HUES64 (cell line): Measurements from ENCODE around the gene EEF1G.

Experiments
- H3K27ac ChIP-seq: 2 replicates; pipeline ENCODE4 v1.7.0; 2013; ENCODE audit warnings: low read depth, low read length, inconsistent platforms
- H3K27me3 ChIP-seq: 2 replicates; pipeline ENCODE4 v1.6.1; 2013; ENCODE audit warnings: mild to moderate bottlenecking, low read length; ENCODE audit not compliant: insufficient read depth
- H3K36me3 ChIP-seq: 2 replicates; pipeline ENCODE4 v1.6.1; 2013; ENCODE audit warnings: mild to moderate bottlenecking, low read length; ENCODE audit not compliant: insufficient read depth
- H3K4me1 ChIP-seq: 2 replicates; pipeline ENCODE4 v1.6.1; 2013; ENCODE audit warnings: mild to moderate bottlenecking, low read length, moderate library complexity; ENCODE audit not compliant: insufficient read depth
- H3K4me3 ChIP-seq: 2 replicates; pipeline ENCODE4 v1.5.1; 2013; ENCODE audit warnings: mild to moderate bottlenecking, low read length, moderate library complexity
- H3K9ac ChIP-seq: 2 replicates; pipeline ENCODE4 v1.6.1; 2013; ENCODE audit warnings: mild to moderate bottlenecking, low read depth, low read length
- H3K9me3 ChIP-seq: 2 replicates; pipeline ENCODE4 v1.6.1; 2013; ENCODE audit warnings: low read depth, low read length; ENCODE audit not compliant: insufficient read depth
- WGBS: fragments of 150-250, 120-280 bp; methylation state at CpG from one replicate; pipeline ENCODE4 v1.1.7; 2013; ENCODE audit warnings: missing lambda C conversion rate; 5-methylcytosine and 5-hydroxymethylcytosine counted together

The EEF1G gene

GRCh38 chr11:62611705-62612365 lies 38.1 kb upstream of the EEF1G start:
- Histone ChIP-seq H3K27ac (no peak overlapping the region), H3K9me3 (no peaks in the 10 kb centered on the region), H3K27me3 (peaks cover 10% of the 10 kb centered on the region; the same call in 1 of the 2 replicates), H3K4me3 (peak overlapping the region; percentile 66), H3K4me1 (peaks cover 9% of the 10 kb centered on the region; the same call in 1 of the 2 replicates), H3K36me3 (peaks cover 7% of the 10 kb centered on the region; the same call in 1 of the 2 replicates), H3K9ac (peak overlapping the region; percentile 39; the same call in 1 of the 2 replicates)
- 6% methylated on average over 34 of the region's 34 CpGs for WGBS

GRCh38 chr11:62610814-62611704 lies 37.4 kb upstream of the EEF1G start:
- peaks cover 2% of the 10 kb centered on the region; the same call in 1 of the 2 replicates for H3K36me3 ChIP-seq
- H3K4me1 ChIP-seq = peaks cover 9% of the 10 kb centered on the region; the same call in 1 of the 2 replicates
- WGBS = 73% methylated on average over 24 of the region's 28 CpGs
- H3K9me3 ChIP-seq = no peaks in the 10 kb centered on the region
- H3K4me3 ChIP-seq = peak overlapping the region; percentile 66
- H3K27ac ChIP-seq = no peak overlapping the region
- H3K9ac ChIP-seq = no peak overlapping the region
- H3K27me3 ChIP-seq = peaks cover 10% of the 10 kb centered on the region; the same call in 1 of the 2 replicates

GRCh38 chr11:62610403-62610802 lies 36.7 kb upstream of the EEF1G start:
- 91% methylated on average over 6 of the region's 6 CpGs for WGBS
- Histone ChIP-seq H3K9me3 (no peaks in the 10 kb centered on the region), H3K4me1 (peaks cover 9% of the 10 kb centered on the region; the same call in 1 of the 2 replicates), H3K27ac (no peak overlapping the region), H3K27me3 (peaks cover 10% of the 10 kb centered on the region; the same call in 1 of the 2 replicates), H3K4me3 (no peak overlapping the region), H3K9ac (no peak overlapping the region), H3K36me3 (peaks cover 2% of the 10 kb centered on the region; the same call in 1 of the 2 replicates)

- 94% methylated on average over 12 of the region's 12 CpGs for WGBS
- no peaks in the 10 kb centered on the region for H3K9me3 ChIP-seq
- no peak overlapping the region for H3K27ac ChIP-seq
- H3K36me3 ChIP-seq = no peaks in the 10 kb centered on the region
- H3K27me3 ChIP-seq = peaks cover 16% of the 10 kb centered on the region
- H3K4me1 ChIP-seq = peaks cover 13% of the 10 kb centered on the region; the same call in 1 of the 2 replicates
- no peak overlapping the region for H3K9ac ChIP-seq
- H3K4me3 ChIP-seq = no peak overlapping the region
Measured at GRCh38 chr11:62608776-62609175, 35.1 kb upstream of the EEF1G start.

- no peak overlapping the region for H3K27ac ChIP-seq
- H3K4me1 ChIP-seq = peaks cover 17% of the 10 kb centered on the region; the same call in 1 of the 2 replicates
- H3K36me3 ChIP-seq = no peaks in the 10 kb centered on the region
- H3K9ac ChIP-seq = no peak overlapping the region
- H3K4me3 ChIP-seq = no peak overlapping the region
- no peaks in the 10 kb centered on the region for H3K9me3 ChIP-seq
- peaks cover 26% of the 10 kb centered on the region for H3K27me3 ChIP-seq
- WGBS = 87% methylated on average over 4 of the region's 4 CpGs
Measured at GRCh38 chr11:62607714-62608113, 34.0 kb upstream of the EEF1G start.

GRCh38 chr11:62605902-62606301 lies 32.2 kb upstream of the EEF1G start:
- Histone ChIP-seq H3K4me3 (no peak overlapping the region), H3K36me3 (no peaks in the 10 kb centered on the region), H3K9ac (no peak overlapping the region), H3K4me1 (peaks cover 12% of the 10 kb centered on the region; the same call in 1 of the 2 replicates), H3K27me3 (peaks cover 21% of the 10 kb centered on the region), H3K27ac (no peak overlapping the region), H3K9me3 (no peaks in the 10 kb centered on the region)
- 93% methylated on average over 15 of the region's 15 CpGs for WGBS

- no peak overlapping the region for H3K4me3 ChIP-seq
- peaks cover 12% of the 10 kb centered on the region; the same call in 1 of the 2 replicates for H3K4me1 ChIP-seq
- WGBS = 96% methylated on average over 6 of the region's 6 CpGs
- H3K36me3 ChIP-seq = no peaks in the 10 kb centered on the region
- no peak overlapping the region for H3K9ac ChIP-seq
- no peaks in the 10 kb centered on the region for H3K9me3 ChIP-seq
- no peak overlapping the region for H3K27ac ChIP-seq
- peaks cover 25% of the 10 kb centered on the region for H3K27me3 ChIP-seq
Measured at GRCh38 chr11:62605467-62605866, 31.8 kb upstream of the EEF1G start.

- peaks cover 19% of the 10 kb centered on the region for H3K4me1 ChIP-seq
- no peak overlapping the region for H3K9ac ChIP-seq
- H3K4me3 ChIP-seq = no peak overlapping the region
- H3K27me3 ChIP-seq = peaks cover 25% of the 10 kb centered on the region
- whole genome bisulfite sequencing = 66% methylated on average over 11 of the region's 13 CpGs
- H3K9me3 ChIP-seq = no peaks in the 10 kb centered on the region
- H3K36me3 ChIP-seq = peaks cover 6% of the 10 kb centered on the region; the same call in 1 of the 2 replicates
- no peak overlapping the region for H3K27ac ChIP-seq
Measured at GRCh38 chr11:62604460-62605120, 30.9 kb upstream of the EEF1G start.

GRCh38 chr11:62603776-62604299 lies 30.1 kb upstream of the EEF1G start:
- WGBS = 93% methylated on average over 8 of the region's 8 CpGs
- peaks cover 25% of the 10 kb centered on the region for H3K4me1 ChIP-seq
- no peak overlapping the region for H3K9ac ChIP-seq
- no peaks in the 10 kb centered on the region for H3K9me3 ChIP-seq
- H3K4me3 ChIP-seq = no peak overlapping the region
- peaks cover 11% of the 10 kb centered on the region for H3K36me3 ChIP-seq
- H3K27me3 ChIP-seq = peaks cover 25% of the 10 kb centered on the region
- H3K27ac ChIP-seq = no peak overlapping the region

- Histone ChIP-seq H3K27me3 (peaks cover 25% of the 10 kb centered on the region), H3K9me3 (no peaks in the 10 kb centered on the region), H3K9ac (peak overlapping the region; percentile 77; the same call in 1 of the 2 replicates), H3K36me3 (peaks cover 19% of the 10 kb centered on the region), H3K4me3 (peak overlapping the region; percentile 88), H3K4me1 (peaks cover 29% of the 10 kb centered on the region), H3K27ac (no peak overlapping the region)
- WGBS = 47% methylated on average over 13 of the region's 13 CpGs
Measured at GRCh38 chr11:62603072-62603408, 29.3 kb upstream of the EEF1G start.
